Activated CD8-positive, alpha-beta memory T cell treated with anti-CD3 and anti-CD28 coated beads, Interleukin-2, amount 50 U/mL, for 4 hours (primary cell): Measurements from ENCODE around the gene IGFBP5.

Source experiments
- DNase-seq: peaks from one replicate; pipeline ENCODE4 v3.0.0-alpha.2; 2020

Gene IGFBP5

GRCh38 chr2:216695401-216695821, at the start of gene IGFBP5:
IGFBP5 (minus strand) TSS chr2:216695549; CDS start chr2:216694775, 774 bp downstream.
- DNase-seq, result no peak

- no peak for DNase-seq
Measured at GRCh38 chr2:216743781-216744180, 48.4 kb upstream of the IGFBP5 start.

- DNase-seq, result no peak
Measured at GRCh38 chr2:216742411-216742810, 47.1 kb upstream of the IGFBP5 start.

DNA sequence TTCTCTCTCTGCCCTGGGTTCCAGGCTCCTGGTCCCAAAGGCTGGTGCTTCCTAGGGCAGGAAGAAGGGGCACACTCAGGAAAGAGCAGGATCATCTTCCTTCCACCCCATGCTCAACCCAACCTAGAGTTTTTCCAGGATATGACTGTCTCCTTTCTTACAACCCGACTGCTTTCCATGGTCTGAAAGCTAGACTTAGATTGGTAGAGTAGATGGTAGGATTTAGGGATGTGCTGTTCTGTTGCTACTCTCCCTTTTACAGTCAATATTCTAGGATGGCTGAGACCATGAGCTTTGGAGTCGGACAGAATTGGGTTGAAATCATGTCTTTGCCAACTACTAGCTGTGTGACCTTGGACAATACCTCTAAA, 45.9 kb upstream of the IGFBP5 start:
- DNase-seq, result no peak

GRCh38 chr2:216740557-216741222, 45.3 kb upstream of the IGFBP5 start:
- no peak for DNase-seq

DNA sequence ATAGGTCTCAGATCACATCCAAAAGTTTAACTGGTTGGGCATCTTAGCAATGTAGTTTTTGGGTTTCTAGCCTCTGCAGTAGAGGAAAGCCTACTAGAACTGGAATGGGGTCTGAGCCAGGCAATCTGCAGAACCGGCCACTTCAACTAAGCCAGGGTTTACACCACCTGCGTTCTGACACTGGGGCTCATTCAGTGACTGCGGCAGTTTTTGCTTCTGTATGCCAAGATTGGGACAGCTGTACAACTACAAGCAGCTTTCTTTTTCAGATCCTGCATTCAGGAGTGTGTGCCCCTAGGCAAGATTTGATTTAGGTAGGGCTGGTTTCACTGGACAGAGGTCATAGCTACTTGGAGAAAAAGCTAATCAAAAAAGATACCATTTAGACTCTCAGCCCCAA, 43.7 kb upstream of the IGFBP5 start:
- DNase-seq, result no peak

- no peak for DNase-seq
Measured at GRCh38 chr2:216737676-216738075, 42.3 kb upstream of the IGFBP5 start.

GRCh38 chr2:216736326-216736725, 41.0 kb upstream of the IGFBP5 start:
- no peak for DNase-seq

DNA sequence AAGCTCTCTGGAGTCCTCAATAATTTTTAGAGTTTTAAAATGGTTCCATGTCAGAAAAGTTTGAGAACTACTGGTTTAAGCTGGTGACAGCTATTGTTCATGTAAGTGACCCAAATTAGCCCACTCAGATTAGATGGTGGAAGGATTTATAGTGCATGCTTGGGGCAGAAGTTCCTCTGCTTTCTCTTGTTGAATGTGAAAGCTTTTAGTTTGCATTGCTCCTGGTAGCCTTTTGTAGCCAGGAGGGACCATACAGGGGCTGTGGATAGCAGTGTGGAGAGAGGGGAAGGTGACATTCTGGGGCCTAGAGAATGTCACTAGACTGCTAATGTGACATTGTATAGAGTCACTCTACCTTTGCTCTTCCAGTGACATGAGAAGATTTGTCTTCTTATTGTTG, 40.3 kb upstream of the IGFBP5 start:
- no peak for DNase-seq

DNA sequence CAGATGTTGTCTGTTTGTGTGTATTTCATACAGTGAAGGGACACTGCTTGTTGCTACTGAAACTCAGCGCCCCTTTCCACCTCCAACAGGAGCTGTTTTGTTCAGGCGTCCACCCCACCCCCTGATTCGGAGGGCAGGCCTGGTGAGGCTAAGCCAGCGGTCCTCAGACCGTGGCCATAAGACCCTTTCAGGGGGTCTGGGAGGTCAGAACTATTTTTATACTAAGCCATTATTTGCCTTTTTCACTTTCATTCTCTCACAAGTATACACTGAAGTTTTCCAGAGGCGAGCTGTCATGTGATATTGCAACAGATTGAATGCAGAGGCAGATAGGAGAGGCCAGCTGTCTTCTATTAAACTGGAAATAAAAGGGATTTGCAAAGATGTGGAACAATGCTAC, 39.7 kb upstream of the IGFBP5 start:
- DNase-seq, result no peak

DNA sequence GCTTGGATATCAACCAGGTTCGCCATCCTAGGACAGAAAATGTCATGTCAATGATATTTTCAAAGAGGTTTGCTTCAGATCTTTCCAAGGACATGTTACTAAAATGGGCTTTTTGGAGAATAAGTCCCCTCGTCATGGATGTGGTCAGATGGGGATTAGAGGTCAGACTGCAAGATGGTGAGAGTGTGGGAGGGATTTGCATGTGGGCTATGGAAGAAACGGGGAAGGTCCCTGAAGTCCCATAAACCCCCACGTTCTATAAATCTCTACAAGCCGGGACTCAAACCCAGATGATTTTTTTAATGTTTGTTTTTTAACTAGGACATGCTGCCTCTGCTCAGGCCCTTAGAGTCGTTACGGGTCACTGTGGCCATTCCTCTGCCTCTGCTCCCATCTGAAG, 37.7 kb upstream of the IGFBP5 start:
- DNase-seq, result no peak

DNA sequence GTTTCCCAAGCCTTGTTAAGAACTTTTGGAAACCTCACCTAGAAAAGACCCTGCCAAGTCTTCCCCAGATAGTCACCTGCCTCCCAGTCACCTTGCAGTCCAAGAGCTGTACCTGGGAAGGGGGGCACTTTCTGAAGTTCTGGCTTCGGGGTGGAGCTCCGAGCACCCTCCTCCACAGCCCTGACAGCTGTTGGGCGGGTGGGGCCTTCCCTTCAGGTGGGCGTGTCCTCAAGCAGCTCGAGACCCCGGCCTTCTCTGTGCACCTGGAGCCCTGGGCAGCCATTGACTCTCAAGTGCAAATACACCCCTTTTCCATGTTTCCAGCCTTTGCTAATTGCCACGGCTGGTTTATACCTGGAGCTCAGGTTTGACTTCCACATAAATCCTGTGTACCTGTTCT, 37.0 kb upstream of the IGFBP5 start:
- DNase-seq, result no peak

- DNase-seq, result no peak
Measured at GRCh38 chr2:216731465-216731864, 36.1 kb upstream of the IGFBP5 start.

- no peak for DNase-seq
Measured at GRCh38 chr2:216730871-216731270, 35.5 kb upstream of the IGFBP5 start.

GRCh38 chr2:216727346-216728122, 32.2 kb upstream of the IGFBP5 start:
- no peak for DNase-seq

GRCh38 chr2:216724190-216724589, 28.8 kb upstream of the IGFBP5 start:
- DNase-seq, result no peak

- DNase-seq, result no peak
Measured at GRCh38 chr2:216721141-216721540, 25.8 kb upstream of the IGFBP5 start.

DNA sequence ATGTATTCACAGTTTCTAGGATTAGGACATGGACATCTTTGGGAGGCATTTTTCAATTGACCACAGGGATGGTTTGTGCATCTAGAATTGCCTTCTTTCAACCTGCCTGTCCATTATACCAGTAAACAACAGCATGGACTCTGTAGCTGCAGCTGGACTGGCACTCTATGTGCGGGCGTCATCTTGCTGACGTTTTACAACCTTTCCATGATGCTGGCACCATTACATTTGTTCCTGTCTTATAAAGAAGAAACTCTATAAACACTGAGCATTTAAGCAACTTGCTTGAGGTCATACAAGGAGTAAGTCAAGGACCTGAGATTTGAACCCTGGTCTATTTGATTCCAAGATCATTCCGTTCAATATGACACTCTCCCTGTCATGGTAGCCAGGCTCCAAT, 25.4 kb upstream of the IGFBP5 start:
- DNase-seq, result no peak

DNA sequence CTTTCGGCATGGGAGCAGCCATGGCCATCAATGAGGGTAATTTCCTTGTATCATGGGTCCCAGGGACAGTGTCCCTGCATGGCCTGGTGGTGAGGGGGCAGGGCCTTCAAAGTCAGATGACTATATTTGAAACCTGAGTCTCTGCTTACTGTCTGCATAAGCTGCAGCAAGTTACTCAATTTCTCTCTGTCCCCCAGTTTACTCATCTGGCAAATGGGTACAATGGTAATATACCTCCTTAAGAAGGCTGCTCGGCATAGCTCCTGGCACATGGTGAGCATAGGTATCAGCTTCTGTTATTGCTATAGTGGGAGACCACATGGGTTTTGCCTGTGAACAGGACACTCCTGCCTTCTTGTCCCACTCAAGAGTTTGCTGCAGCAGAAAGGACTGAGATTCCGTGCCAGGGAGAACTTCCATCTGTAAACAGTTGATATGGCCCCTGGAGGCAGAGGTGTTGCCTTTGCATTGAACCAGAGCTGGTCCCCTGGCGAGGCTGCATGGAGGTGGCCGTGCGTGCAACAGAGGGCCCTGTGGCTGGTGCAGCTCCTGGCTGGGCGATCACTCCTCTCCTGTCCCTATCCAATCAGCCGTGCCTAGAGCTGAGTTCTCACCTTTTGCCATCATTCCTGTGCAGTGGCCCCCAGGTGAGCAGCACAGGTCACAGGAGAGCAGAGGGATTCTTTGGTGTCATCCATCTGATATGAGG, 22.7 kb upstream of the IGFBP5 start:
- no peak for DNase-seq

DNA sequence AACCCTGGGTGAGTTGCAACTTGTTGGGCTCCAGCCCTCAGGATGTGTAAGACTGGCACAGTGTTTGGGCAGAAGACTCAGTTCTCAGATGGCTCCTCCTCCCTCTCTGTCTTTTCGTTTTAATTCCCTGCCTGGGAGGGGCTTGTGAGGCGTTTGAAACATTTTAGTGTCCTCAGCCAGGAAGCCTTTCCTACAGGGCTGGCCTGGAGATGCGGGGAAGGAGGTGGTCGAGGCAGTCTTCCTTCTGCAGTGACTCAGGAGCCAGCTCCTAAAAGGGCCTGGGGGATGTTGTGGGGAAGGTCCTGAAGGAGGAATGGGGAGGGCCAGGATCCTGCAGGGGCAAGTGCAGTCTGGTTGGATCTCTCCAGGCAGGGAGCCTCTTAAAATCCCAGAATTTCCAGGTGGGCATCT, 22.1 kb upstream of the IGFBP5 start:
- DNase-seq, result no peak

GRCh38 chr2:216716109-216716508, 20.8 kb upstream of the IGFBP5 start:
- no peak for DNase-seq

DNA sequence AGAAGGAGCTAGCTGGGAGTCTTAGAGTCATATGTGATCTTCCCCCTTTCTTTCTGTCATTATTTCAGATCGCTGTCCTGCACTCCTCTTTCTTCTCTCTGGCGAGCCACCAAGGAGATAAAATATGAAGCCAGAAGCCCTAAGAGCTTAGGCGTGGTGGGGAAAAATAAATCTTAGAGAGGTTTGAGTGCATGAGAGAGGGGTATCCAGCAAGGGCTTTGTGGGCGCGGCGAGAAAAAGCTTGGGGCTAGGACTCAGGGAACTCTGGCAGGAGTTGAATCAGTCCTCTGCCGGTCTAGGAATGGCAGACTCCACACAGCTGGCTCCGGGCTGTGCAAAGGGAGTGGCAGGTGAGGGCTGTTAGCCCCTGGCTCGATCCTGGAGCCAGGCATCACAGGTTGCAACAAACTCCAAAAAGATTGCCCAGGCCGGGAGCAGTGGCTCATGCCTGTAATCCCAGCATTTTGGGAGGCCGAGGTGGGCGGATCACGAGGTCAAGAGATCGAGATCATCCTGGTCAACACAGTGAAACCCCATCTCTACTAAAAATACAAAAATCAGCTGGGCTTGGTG, 20.1 kb upstream of the IGFBP5 start:
- no peak for DNase-seq

GRCh38 chr2:216714376-216714775, 19.0 kb upstream of the IGFBP5 start:
- no peak for DNase-seq
